HepG2 (cell line): ENCODE results near the gene NEGR1.

Experiments used
- CREB1 ChIP-seq, 2 experiments: fragments of 450-650 bp in 1 of 2; IDR thresholded peaks; 2 replicates each; pipeline ENCODE4 v1.6.1; 2016 to 2017; ENCODE audit warnings: control low read depth in 1 of 2, mild to moderate bottlenecking in 1 of 2, missing compliant biosample characterization in 1 of 2, missing genetic modification characterization in 1 of 2
- E2F2 ChIP-seq: sonication (generic); formaldehyde crosslinking; IDR thresholded peaks from 2 replicates; pipeline ENCODE4 v1.4.0; 2020; ENCODE audit warnings: missing genetic modification reagents, borderline replicate concordance
- EP300 ChIP-seq, 3 experiments: sonication (generic) in 1 of 3; formaldehyde crosslinking in 1 of 3; IDR thresholded peaks; 2 replicates each; pipeline versions ENCODE4 v1.5.1 to v1.6.1; 2011 to 2020; ENCODE audit warnings: low read depth in 2 of 3, low read length in 2 of 3, borderline replicate concordance in 1 of 3, improper control_type of control experiment in 1 of 3, mild to moderate bottlenecking in 1 of 3, missing genetic modification reagents in 1 of 3, moderate library complexity in 1 of 3
- MTA3 ChIP-seq: sonication (generic); formaldehyde crosslinking; IDR thresholded peaks from 2 replicates; pipeline ENCODE4 v1.4.0; 2020; ENCODE audit warnings: missing genetic modification reagents
- NR2C2 ChIP-seq: sonication (generic); formaldehyde crosslinking; IDR thresholded peaks from 2 replicates; pipeline ENCODE4 v1.4.0; 2020; ENCODE audit warnings: missing genetic modification reagents, mild to moderate bottlenecking, moderate library complexity, borderline replicate concordance
- POLR2A ChIP-seq, 2 experiments: IDR thresholded peaks; 2 replicates each; pipeline ENCODE4 v1.6.1; 2011; ENCODE audit warnings: low read depth in 2 of 2, low read length in 2 of 2, mild to moderate bottlenecking in 1 of 2, moderate library complexity in 1 of 2; ENCODE audit not compliant: insufficient read depth in 1 of 2
- RAD51 ChIP-seq: fragments of 450-650 bp; IDR thresholded peaks from 2 replicates; pipeline ENCODE4 v1.6.1; 2016; ENCODE audit warnings: borderline replicate concordance
- RBM39 ChIP-seq: fragments of 200-400 bp; formaldehyde crosslinking; IDR thresholded peaks from one replicate; pipeline ENCODE4 v1.6.1; 2018; ENCODE audit warnings: antibody characterized with exemption, mild to moderate bottlenecking, low read depth, low read length; ENCODE audit not compliant: poor library complexity, severe bottlenecking
- SP1 ChIP-seq, 2 experiments: fragments of 450-650 bp in 1 of 2; sonication (generic) in 1 of 2; formaldehyde crosslinking in 1 of 2; IDR thresholded peaks; 2 replicates each; pipeline versions ENCODE4 v1.4.0 to v1.6.1; 2016 to 2020; ENCODE audit warnings: missing genetic modification reagents in 1 of 2
- STAG1 ChIP-seq: sonication (generic); formaldehyde crosslinking; IDR thresholded peaks from 2 replicates; pipeline ENCODE4 v1.4.0; 2020; ENCODE audit warnings: missing genetic modification reagents
- TP53 ChIP-seq: sonication (generic); formaldehyde crosslinking; conservative IDR thresholded peaks from 2 replicates; pipeline ENCODE4 v1.4.0; 2020; ENCODE audit warnings: missing genetic modification reagents
- ZBTB8A ChIP-seq: sonication (generic); formaldehyde crosslinking; IDR thresholded peaks from 2 replicates; pipeline ENCODE4 v1.4.0; 2020; ENCODE audit warnings: mild to moderate bottlenecking, low read depth, missing genetic modification reagents, borderline replicate concordance
- ZFP36L2 ChIP-seq: sonication (generic); formaldehyde crosslinking; IDR thresholded peaks from 2 replicates; pipeline ENCODE4 v1.4.0; 2020; ENCODE audit warnings: missing genetic modification reagents
- TF ChIP-seq, protein P1 (sequence below): sonication (generic); formaldehyde crosslinking; IDR thresholded peaks from 2 replicates; pipeline ENCODE4 v1.5.0; 2020; ENCODE audit warnings: mild to moderate bottlenecking, missing genetic modification reagents, moderate library complexity

- TF ChIP-seq RBM39 (no peak), TP53 (no peak), STAG1 (CRISPR knock-in tag) (no peak), ZBTB8A (CRISPR knock-in tag) (no peak), POLR2A (IDR thresholded peaks at IDR 0.05; ENCODE audit: insufficient read depth in 1 of 2, low read depth in 2 of 2, low read length in 2 of 2) (no peak), NR2C2 (CRISPR knock-in tag) (no peak), ZFP36L2 (no peak), CREB1 (IDR thresholded peaks at IDR 0.05) (no peak), CREB1 (CRISPR knock-in tag; IDR thresholded peaks at IDR 0.05) (no peak), E2F2 (no peak), SP1 (IDR thresholded peaks at IDR 0.05) (no peak), SP1 (CRISPR knock-in tag; IDR thresholded peaks at IDR 0.05) (no peak), EP300 (IDR thresholded peaks at IDR 0.05; ENCODE audit: low read depth in 2 of 2, low read length in 2 of 2) (no peak), EP300 (CRISPR knock-in tag; IDR thresholded peaks at IDR 0.05; ENCODE audit: borderline replicate concordance) (no peak), MTA3 (no peak), RAD51 (no peak)
- TF ChIP-seq, protein P1, sequence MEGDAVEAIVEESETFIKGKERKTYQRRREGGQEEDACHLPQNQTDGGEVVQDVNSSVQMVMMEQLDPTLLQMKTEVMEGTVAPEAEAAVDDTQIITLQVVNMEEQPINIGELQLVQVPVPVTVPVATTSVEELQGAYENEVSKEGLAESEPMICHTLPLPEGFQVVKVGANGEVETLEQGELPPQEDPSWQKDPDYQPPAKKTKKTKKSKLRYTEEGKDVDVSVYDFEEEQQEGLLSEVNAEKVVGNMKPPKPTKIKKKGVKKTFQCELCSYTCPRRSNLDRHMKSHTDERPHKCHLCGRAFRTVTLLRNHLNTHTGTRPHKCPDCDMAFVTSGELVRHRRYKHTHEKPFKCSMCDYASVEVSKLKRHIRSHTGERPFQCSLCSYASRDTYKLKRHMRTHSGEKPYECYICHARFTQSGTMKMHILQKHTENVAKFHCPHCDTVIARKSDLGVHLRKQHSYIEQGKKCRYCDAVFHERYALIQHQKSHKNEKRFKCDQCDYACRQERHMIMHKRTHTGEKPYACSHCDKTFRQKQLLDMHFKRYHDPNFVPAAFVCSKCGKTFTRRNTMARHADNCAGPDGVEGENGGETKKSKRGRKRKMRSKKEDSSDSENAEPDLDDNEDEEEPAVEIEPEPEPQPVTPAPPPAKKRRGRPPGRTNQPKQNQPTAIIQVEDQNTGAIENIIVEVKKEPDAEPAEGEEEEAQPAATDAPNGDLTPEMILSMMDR, result no peak
Observed at GRCh38 chr1:72034827-72035226, 247.5 kb downstream of the NEGR1 start.
